IPS-18a (cell line): ENCODE measurements around the gene KCNK13.

Experiments used
- H3K27ac ChIP-seq: one replicate; pipeline ENCODE4 v1.5.1; 2013; ENCODE audit warnings: low read length
- H3K27me3 ChIP-seq: one replicate; pipeline ENCODE4 v1.6.1; 2013; ENCODE audit warnings: mild to moderate bottlenecking, low read length; ENCODE audit not compliant: control insufficient read depth, insufficient read depth
- H3K36me3 ChIP-seq: one replicate; pipeline ENCODE4 v1.6.1; 2013; ENCODE audit warnings: low read depth, low read length; ENCODE audit not compliant: control insufficient read depth
- H3K4me1 ChIP-seq: one replicate; pipeline ENCODE4 v1.6.1; 2013; ENCODE audit warnings: low read depth, low read length; ENCODE audit not compliant: control insufficient read depth
- H3K4me3 ChIP-seq: one replicate; pipeline ENCODE4 v1.5.1; 2013; ENCODE audit warnings: low read length
- H3K9ac ChIP-seq: one replicate; pipeline ENCODE4 v1.6.1; 2013; ENCODE audit warnings: mild to moderate bottlenecking, low read length, moderate library complexity
- H3K9me3 ChIP-seq: one replicate; pipeline ENCODE4 v1.6.1; 2013; ENCODE audit warnings: low read depth, low read length; ENCODE audit not compliant: control insufficient read depth

KCNK13 gene

DNA sequence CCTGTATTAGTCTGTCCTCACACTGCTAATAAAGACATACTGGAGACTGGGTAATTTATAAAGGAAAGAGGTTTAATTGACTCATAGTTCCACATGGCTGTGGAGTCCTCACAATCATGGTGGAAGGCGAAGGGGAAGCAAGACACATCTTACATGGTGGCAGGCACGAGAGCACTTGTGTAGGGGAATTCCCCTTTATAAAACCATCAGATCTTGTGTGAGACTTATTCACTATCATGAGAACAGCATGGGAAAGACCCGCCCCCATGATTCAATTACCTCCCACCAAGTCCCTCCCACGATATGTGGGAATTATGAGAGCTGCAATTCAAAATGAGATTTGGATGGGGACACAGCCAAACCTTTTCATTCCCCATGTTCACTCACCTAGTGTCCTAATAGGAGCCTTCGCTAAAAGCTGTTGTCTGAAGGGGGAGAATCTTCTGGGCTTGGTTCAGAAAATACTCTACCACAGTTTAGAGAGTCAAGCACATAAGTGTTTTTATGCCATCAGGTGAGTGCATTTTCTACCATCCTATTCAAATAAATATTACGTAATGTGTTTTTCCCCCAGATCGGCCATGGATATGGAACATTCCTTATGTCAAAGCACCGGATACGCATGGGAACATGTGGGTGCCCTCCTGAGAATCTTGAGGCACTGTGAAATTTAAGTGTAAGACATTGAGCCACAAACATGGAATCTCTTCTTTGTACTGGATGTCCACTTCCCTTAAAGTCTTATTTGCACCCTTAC lies 19.1 kb upstream of the KCNK13 start:
- Histone ChIP-seq H3K27ac (no peak overlapping the region), H3K9ac (no peak overlapping the region), H3K36me3 (peaks cover 2% of the 10 kb centered on the region), H3K27me3 (no peaks in the 10 kb centered on the region), H3K4me1 (no peaks in the 10 kb centered on the region), H3K4me3 (no peak overlapping the region), H3K9me3 (no peaks in the 10 kb centered on the region)

DNA sequence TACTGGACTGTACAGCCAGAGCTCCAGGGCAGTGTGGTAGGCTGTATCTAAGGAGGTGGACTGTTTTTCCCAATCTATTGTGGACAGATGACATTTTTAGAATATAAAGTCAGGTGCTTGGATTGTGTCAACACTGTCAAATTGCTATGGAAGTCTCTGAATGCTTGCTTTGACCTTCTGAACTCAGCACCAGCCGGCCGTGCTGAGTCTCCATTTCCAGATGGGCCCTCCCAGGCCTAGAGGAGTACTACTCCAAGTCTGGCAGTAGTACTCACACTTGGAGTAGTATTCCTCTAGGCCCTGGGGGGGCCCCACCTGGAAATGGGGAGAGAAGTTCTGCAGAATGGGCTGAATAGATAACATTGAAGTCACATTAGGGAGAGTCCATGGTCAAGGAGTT lies 16.2 kb upstream of the KCNK13 start:
- Histone ChIP-seq H3K4me1 (no peaks in the 10 kb centered on the region), H3K4me3 (no peak overlapping the region), H3K27ac (no peak overlapping the region), H3K9ac (no peak overlapping the region), H3K9me3 (no peaks in the 10 kb centered on the region), H3K27me3 (no peaks in the 10 kb centered on the region), H3K36me3 (no peaks in the 10 kb centered on the region)

DNA sequence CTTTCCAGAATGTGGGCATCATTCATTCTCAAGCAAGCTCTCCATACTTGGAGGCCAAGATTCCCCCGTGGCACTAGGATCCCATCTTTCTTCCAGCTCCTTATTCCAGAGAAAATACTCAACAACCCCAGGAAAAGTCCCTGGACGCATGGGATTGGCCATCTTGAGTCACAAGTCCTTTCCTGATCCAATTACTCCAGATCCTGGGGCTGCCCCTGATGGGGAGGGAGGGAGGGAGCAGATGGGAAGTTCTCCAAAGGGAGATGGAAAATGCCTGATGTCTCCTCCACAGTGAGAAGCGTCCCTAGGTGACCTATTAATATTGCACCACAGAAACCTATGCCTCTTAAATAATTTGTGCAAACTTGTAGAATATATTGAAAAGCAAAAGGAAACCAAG lies 12.4 kb upstream of the KCNK13 start:
- Histone ChIP-seq H3K9me3 (no peaks in the 10 kb centered on the region), H3K9ac (no peak overlapping the region), H3K27ac (no peak overlapping the region), H3K4me3 (no peak overlapping the region), H3K4me1 (no peaks in the 10 kb centered on the region), H3K27me3 (no peaks in the 10 kb centered on the region), H3K36me3 (no peaks in the 10 kb centered on the region)

DNA sequence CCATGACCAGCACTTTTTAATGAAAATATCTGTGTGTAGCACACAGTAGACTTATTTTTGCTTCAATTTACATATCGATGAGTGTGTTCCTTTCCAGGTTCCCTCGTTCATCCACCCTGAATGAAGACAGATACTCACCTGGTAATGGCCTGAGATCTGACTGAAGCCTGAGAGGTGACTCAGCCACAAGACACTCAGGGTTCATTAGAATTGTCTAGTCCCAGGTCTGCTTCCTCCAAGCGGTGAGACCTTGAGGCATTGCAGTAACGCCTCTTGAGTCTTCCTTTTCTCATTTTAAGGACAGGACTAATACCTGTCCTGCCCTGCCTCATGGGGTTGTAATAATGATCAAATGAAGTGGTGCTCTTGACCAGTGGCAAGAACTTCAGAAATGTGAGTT lies 11.5 kb upstream of the KCNK13 start:
- H3K36me3 ChIP-seq, result no peaks in the 10 kb centered on the region

DNA sequence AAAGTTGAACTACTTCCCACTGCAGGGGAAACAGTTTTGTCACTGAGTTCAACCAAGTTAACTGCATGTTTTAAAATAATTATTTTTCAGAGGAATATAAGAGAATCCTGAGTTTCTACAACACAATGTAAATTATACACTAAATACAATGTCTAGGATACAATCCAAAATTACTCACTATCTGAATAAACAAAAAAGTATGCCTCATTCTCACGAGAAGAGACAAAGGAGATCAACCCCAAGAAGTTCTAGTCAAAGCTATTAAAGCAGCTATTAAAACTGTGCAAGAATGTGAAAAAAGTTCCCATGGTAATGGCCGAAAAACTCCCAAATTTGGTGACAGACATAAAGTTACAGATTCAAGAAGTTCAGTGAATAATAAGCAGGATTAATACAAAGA lies 8.8 kb upstream of the KCNK13 start:
- Histone ChIP-seq H3K9me3 (no peaks in the 10 kb centered on the region), H3K27me3 (peaks cover 3% of the 10 kb centered on the region), H3K4me1 (peaks cover 2% of the 10 kb centered on the region), H3K9ac (no peak overlapping the region), H3K27ac (no peak overlapping the region), H3K36me3 (no peaks in the 10 kb centered on the region), H3K4me3 (no peak overlapping the region)

More for the DNA sequence above, 11.5 kb upstream of the KCNK13 start:
- H3K4me1 ChIP-seq, result no peaks in the 10 kb centered on the region
- no peak overlapping the region for H3K27ac ChIP-seq
- H3K4me3 ChIP-seq, result no peak overlapping the region
- no peaks in the 10 kb centered on the region for H3K27me3 ChIP-seq
- no peaks in the 10 kb centered on the region for H3K9me3 ChIP-seq
- no peak overlapping the region for H3K9ac ChIP-seq

DNA sequence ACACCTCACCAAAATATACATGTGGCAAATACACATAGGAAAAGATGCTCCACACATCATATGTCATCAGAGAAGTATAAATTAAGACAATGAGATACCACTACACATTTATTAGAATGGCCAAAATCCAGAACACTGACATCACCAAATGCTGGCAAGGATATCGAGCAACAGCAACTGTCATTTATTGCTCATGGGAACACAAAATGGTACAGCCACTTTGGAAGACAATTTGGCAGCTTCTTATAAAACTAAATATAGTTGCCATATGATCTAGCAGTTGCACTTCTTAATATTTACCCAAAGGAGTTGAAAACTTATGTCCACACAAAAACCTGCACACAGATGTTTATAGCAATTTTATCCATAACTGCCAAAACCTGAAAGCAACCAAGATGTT lies 7.0 kb upstream of the KCNK13 start:
- peaks cover 7% of the 10 kb centered on the region for H3K4me1 ChIP-seq
- H3K9ac ChIP-seq, result no peak overlapping the region
- H3K4me3 ChIP-seq, result no peak overlapping the region
- no peaks in the 10 kb centered on the region for H3K9me3 ChIP-seq
- no peaks in the 10 kb centered on the region for H3K36me3 ChIP-seq
- H3K27me3 ChIP-seq, result peaks cover 20% of the 10 kb centered on the region
- H3K27ac ChIP-seq, result no peak overlapping the region

DNA sequence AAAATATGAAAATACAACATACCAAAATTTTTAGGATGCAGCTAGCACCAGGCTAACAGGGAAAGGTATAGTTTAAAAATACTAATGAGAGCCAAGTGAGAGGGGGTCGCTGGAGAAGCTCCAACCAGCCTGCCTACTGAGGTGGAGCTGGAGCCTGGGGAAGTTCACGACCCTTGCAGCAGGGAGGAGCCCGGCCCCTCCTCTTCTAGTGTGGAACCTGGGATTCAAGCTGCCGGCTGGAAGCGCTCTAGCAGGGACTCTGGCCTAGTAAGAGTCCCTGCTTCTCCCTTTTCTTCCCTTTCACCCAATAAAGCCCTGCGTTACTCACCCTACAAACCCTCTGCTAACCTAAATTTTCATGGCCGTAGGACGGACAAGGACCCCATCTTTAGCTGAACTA lies 5.0 kb upstream of the KCNK13 start:
- Histone ChIP-seq H3K4me3 (no peak overlapping the region), H3K27me3 (peaks cover 41% of the 10 kb centered on the region), H3K36me3 (no peaks in the 10 kb centered on the region), H3K27ac (no peak overlapping the region), H3K9me3 (no peaks in the 10 kb centered on the region), H3K9ac (no peak overlapping the region), H3K4me1 (peaks cover 7% of the 10 kb centered on the region)

DNA sequence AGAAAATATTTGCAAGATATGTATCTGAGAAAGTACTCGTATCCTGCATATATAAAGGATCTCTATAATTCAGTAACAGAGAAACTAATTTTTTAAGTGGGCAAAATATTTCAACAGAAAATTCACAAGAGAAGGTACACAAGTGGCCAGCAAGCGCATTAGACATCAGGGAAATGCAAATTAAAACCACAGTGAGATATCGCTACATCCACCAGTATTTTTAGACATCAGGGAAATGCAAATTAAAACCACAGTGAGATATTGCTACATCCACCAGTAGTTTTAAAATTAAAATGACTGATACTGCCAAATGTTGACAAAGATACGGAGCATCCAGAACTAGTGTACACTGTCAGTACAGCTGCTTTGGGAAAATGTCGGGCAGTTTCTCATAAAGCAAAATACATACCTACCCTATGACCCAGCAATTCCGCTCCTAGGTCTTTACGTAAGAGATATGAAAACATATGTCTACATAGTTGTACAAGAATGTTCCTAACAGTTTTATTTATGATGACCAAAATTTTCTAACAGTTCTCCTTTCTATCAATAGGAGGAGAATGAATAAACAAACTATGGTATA lies 2.8 kb upstream of the KCNK13 start:
- H3K9ac ChIP-seq, result no peak overlapping the region
- no peak overlapping the region for H3K4me3 ChIP-seq
- H3K27ac ChIP-seq, result no peak overlapping the region
- no peaks in the 10 kb centered on the region for H3K36me3 ChIP-seq
- H3K9me3 ChIP-seq, result no peaks in the 10 kb centered on the region
- peaks cover 7% of the 10 kb centered on the region for H3K4me1 ChIP-seq
- peaks cover 62% of the 10 kb centered on the region for H3K27me3 ChIP-seq

DNA sequence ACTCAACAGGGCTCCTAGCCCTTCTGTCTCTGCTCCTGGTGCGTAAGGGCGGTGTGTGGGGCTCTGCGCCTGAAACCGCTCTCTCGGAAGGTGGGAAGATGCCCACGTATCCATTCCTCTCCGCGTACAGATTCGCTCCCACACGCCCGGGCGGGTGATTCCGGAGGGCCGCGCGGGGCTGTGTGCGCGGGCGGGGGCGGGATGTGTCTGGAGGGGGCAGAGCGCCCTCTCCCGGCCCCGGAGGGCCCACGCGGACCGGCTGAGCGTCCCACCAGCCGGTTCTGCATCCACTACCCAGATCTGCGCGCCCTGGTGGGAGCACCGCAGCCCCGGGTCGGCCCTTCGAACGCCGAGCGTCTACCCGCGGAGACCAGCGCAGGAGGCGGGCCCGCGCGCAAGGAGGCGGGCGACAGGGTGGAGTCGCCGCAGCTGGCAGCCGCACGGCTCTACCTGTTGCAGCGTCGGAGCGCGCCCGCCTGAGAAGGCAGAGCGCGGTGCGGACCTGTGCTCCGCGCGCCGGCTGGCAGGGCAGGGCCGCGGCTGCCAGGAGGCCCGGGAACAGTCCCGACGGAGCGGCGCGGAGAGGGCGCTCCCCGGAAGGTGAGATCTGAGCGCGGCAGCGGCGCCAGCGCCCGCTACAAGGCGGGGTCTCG lies 1.4 kb upstream of the KCNK13 start:
- peaks cover 7% of the 10 kb centered on the region for H3K4me1 ChIP-seq
- H3K36me3 ChIP-seq, result no peaks in the 10 kb centered on the region
- H3K27me3 ChIP-seq, result peaks cover 77% of the 10 kb centered on the region
- H3K27ac ChIP-seq, result no peak overlapping the region
- peak overlapping the region; percentile 77 for H3K4me3 ChIP-seq
- H3K9me3 ChIP-seq, result no peaks in the 10 kb centered on the region
- no peak overlapping the region for H3K9ac ChIP-seq

DNA sequence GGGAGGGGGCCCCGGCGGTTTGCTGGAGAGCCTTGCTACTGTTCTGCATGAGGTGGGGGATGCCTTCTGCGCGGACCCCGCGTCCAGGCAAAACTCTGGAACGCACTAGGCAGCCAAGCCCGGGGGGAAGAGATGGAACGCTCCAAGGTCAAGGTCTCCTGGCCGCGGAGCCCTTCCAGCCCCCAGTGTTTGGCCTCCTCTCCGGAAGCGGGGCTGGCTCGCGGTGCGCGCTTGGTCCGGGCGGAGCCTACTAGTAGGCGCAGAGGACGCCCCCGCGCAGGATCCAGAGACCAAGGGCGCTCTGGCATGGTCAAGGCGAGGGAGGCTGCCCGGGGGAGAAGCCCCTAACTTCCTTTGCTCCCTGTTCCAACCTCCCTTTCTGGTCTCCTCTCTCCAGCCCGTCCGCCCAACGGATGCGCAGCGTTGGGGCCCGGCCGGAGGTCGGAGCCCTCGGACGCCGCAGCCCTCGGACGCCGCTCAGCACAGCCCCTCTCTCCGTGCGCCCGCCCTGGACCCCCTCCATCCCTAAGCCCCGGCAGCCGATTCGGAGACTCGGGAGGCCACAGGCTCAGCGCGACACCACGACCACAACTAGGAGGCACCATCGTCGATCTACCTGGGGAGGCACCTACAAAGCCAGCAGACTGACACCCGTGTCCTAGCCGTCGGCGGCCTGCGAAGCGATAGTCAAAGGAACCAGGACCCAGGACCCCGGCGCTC lies 669 bp upstream of the KCNK13 start:
- Histone ChIP-seq H3K36me3 (no peaks in the 10 kb centered on the region), H3K27me3 (peaks cover 79% of the 10 kb centered on the region), H3K4me1 (peaks cover 7% of the 10 kb centered on the region), H3K9me3 (no peaks in the 10 kb centered on the region), H3K4me3 (peak overlapping the region; percentile 77), H3K27ac (no peak overlapping the region), H3K9ac (no peak overlapping the region)

DNA sequence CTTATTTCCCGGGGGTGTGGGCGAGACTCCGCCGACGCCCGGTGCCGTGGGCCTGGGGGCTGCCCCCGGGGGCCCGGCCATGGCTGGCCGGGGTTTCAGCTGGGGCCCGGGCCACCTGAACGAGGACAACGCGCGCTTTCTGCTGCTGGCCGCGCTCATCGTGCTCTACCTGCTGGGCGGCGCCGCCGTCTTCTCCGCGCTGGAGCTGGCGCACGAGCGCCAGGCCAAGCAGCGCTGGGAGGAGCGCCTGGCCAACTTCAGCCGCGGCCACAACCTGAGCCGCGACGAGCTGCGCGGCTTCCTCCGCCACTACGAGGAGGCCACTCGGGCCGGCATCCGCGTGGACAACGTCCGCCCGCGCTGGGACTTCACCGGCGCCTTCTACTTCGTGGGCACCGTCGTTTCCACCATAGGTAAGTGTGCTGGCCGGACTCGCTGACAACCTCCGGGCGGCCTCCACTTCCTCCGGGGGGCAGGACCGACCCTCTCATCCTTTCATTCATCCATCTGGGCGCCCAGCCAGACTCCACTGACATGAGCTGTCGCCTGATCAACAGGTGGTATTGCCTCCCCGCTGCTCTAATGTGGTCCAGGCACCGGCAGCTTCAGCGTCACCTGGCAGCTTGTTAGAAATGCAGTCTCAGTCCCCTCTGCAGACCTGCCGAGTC lies 467 bp downstream of the KCNK13 start:
- Histone ChIP-seq H3K4me3 (peak overlapping the region; percentile 50), H3K4me1 (peaks cover 7% of the 10 kb centered on the region), H3K9ac (no peak overlapping the region), H3K9me3 (no peaks in the 10 kb centered on the region), H3K27ac (no peak overlapping the region), H3K27me3 (peaks cover 79% of the 10 kb centered on the region), H3K36me3 (no peaks in the 10 kb centered on the region)
